AG04449 (cell line): ENCODE measurements around the gene PIGB.
"Not testable (repeated sequence)": the region's sequence is repeated elsewhere in the genome, so short reads cannot be mapped to it uniquely, and the experiment has no call there.

Experiments used
- CTCF ChIA-PET: fragments of 350-600 bp; formaldehyde crosslinking; extraction: SDS; loops from one replicate; lab custom pipeline; 2021; ENCODE audit warnings: antibody characterized with exemption; lab: Yijun Ruan, JAX
- POLR2A ChIA-PET: fragments of 400-600, 350-600 bp; formaldehyde crosslinking; extraction: SDS; loops from one replicate; lab custom pipeline; 2020; ENCODE audit warnings: antibody characterized with exemption, inconsistent platforms; lab: Yijun Ruan, JAX
- DNase-seq: peaks from one replicate; pipeline ENCODE4 v3.0.0-alpha.2; 2010; ENCODE audit warnings: low read depth, low spot score
- H3K4me3 ChIP-seq: 2 replicates; pipeline ENCODE4 v1.5.1; 2011; ENCODE audit warnings: low read depth, mild to moderate bottlenecking, control low read depth, low read length
- TF ChIP-seq, protein P1 (sequence below): IDR thresholded peaks from one replicate; pipeline ENCODE4 v1.5.1; 2011; ENCODE audit warnings: mild to moderate bottlenecking, moderate library complexity, low read length, control low read depth, inconsistent platforms; ENCODE audit not compliant: insufficient read depth; ENCODE audit errors: missing control alignments

The PIGB gene

DNA sequence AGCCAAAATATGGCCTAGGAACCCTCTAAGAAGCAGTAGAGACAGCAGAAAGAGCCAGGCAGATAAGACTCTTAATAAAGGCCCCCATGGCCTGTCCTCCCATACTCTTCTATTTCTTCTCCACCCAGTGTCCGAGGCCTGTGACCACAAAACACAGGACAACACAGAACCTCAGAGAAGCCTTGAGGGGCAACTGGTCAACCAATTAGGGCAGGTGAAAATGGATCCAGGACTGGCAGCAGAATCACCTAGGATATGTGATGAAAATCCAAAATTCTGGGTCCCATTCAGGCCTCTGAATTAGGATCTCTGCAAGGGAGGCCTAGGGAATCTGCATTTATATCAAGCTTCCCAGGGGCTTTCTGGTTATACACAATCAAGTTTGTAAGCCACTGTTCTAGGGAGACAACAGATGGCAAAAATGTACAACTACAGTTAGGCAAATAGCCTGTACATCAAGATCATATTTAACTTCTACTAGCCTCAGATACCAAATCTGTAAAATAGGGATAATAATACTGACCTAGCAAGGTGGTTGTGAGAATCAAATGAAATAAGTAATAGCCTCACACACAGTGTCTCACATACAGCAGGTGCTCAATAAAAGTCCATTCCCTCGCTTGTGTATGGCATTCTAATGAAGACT, 39.8 kb upstream of the PIGB start:
- no peak for DNase-seq

DNA sequence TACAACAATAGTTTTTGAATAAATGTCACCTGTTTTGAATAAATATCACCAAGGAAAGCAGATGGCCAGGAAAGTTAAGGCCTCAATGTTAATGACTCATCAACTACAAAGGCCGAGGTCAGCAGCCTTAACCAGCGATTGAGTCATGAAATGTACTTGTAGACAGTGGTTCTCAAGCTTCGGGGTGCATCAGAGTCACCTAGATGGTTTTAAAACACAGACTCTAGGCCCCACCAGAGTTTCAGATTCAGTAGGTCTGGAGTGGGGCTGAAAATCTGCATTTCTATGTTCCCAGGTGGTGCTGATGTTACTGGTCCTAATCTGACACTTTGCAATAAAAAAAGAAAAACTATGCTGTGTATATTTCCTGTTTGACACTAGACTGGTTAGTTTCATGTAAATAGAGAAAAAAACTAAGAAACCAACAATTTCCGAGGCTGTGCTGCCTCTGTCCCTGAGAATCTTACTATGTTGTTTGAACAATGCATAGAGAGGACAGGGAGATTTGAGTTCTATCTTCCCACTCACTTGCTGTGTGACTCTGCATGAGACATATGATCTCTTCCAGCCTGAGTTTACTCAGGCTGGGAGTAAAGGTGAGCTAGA, 39.2 kb upstream of the PIGB start:
- DNase-seq, result no peak
- ChIA-PET POLR2A (no interaction called here), CTCF (interaction anchor here (0.5 kb wide), 1 partner anchor 10 kb away, joined by 3 read pairs; no protein-coding TSS in a partner anchor)
- no peak overlapping the region for H3K4me3 ChIP-seq
- TF ChIP-seq, protein P1, sequence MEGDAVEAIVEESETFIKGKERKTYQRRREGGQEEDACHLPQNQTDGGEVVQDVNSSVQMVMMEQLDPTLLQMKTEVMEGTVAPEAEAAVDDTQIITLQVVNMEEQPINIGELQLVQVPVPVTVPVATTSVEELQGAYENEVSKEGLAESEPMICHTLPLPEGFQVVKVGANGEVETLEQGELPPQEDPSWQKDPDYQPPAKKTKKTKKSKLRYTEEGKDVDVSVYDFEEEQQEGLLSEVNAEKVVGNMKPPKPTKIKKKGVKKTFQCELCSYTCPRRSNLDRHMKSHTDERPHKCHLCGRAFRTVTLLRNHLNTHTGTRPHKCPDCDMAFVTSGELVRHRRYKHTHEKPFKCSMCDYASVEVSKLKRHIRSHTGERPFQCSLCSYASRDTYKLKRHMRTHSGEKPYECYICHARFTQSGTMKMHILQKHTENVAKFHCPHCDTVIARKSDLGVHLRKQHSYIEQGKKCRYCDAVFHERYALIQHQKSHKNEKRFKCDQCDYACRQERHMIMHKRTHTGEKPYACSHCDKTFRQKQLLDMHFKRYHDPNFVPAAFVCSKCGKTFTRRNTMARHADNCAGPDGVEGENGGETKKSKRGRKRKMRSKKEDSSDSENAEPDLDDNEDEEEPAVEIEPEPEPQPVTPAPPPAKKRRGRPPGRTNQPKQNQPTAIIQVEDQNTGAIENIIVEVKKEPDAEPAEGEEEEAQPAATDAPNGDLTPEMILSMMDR, result no peak

More for the DNA sequence above, 39.8 kb upstream of the PIGB start:
- POLR2A ChIA-PET, result no interaction called here
- TF ChIP-seq, protein P1, result no peak
- no peak overlapping the region for H3K4me3 ChIP-seq
- CTCF ChIA-PET, result interaction anchor here (0.5 kb wide), 1 partner anchor 9 kb away, joined by 3 read pairs; no protein-coding TSS in a partner anchor

DNA sequence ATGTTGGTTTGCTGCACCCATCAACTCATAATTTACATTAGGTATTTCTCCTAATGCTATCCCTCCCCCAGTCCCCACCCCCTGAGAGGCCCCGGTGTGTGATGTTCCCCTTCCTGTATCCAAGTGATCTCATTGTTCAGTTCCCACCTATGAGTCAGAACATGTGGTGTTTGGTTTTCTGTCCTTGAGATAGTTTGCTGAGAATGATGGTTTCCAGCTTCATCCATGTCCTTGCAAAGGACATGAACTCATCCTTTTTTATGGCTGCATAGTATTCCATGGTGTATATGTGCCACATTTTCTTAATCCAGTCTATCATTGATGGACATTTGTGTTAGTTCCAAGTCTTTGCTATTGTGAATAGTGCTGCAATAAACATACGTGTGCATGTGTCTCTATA, 38.4 kb upstream of the PIGB start:
- DNase-seq, POLR2A ChIA-PET, H3K4me3 ChIP-seq: not testable (repeated sequence)
- CTCF ChIA-PET, result interaction anchor here (0.6 to 2.4 kb wide), 3 partner anchors 10 to 84 kb away, joined by 3 to 12 read pairs (median 3); partner anchors contain the start of gene RSL24D1

DNA sequence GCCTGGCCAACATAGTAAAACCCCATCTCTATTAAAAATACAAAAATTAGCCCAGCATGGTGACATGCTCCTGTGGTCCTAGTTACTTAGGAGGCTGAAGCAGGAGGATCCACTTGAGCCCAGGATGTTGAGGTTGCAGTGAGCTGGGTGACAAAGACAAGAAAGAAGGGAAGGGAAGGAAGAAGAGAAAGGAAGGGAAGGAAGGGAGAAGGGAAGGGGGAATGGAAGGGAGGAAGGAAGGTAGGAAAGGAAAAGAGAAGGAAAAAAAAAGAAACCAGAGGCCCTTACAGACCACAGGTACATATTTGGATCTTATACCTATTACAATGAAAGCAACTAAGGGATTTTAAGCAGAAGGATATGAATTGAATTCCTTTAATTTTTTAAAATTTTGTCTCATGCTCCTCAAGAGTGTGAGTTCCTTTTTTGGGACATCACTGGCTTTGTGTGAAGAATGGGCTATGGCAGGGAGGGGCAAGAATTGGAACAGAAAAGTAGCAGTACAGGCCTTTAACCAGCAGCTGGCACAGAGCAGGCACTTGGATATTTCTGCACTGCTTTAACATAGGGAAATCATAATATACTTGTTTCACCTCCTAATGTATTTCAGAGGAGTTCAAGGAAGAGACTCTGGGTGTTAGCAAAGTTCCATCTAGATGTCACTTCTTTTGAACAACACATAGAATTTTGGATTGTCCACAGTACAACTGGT, 37.3 kb upstream of the PIGB start:
- CTCF ChIA-PET, result interaction anchor here (0.9 to 2.4 kb wide), 5 partner anchors 9 to 154 kb away, joined by 3 to 12 read pairs (median 3); no protein-coding TSS in a partner anchor
- DNase-seq, result no peak
- no peak overlapping the region for H3K4me3 ChIP-seq
- TF ChIP-seq, protein P1, result no peak
- POLR2A ChIA-PET, result interaction anchor here (0.7 to 1.1 kb wide), 3 partner anchors 60 to 93 kb away, joined by 3 to 5 read pairs (median 4); partner anchors contain the start of gene RSL24D1

DNA sequence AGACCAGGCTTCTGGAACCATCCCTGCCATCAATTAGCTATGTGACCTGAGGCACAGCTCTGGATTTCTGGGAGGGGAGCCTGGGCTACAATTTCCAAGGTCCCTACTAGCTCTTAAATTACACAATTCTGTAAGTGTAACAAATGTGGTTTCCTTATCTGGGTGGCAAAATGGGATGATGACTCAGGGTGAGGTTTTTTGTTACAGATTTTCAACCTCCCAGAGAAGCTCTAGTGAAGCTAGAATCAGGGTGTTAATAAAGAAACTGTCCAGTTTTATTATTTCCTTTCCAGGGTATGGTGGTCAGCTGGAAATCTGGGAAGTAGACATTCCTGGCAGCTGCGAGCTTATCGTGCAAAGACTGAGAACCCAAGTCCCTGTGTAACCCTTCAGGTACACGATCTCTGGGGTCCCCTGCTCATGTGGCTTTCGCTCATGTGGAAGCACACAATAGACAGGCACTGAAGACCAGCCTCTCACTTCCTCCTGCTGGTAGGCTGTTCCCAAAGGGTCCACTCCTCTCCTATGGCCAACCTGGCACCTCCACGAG, 36.7 kb upstream of the PIGB start:
- TF ChIP-seq, protein P1, result no peak
- H3K4me3 ChIP-seq, result no peak overlapping the region
- DNase-seq, result no peak
- POLR2A ChIA-PET, result interaction anchor here (0.7 to 1.1 kb wide), 3 partner anchors 61 to 93 kb away, joined by 3 to 5 read pairs (median 4); partner anchors contain the start of gene RSL24D1
- CTCF ChIA-PET, result interaction anchor here (0.9 to 2.4 kb wide), 5 partner anchors 9 to 153 kb away, joined by 3 to 12 read pairs (median 3); no protein-coding TSS in a partner anchor

DNA sequence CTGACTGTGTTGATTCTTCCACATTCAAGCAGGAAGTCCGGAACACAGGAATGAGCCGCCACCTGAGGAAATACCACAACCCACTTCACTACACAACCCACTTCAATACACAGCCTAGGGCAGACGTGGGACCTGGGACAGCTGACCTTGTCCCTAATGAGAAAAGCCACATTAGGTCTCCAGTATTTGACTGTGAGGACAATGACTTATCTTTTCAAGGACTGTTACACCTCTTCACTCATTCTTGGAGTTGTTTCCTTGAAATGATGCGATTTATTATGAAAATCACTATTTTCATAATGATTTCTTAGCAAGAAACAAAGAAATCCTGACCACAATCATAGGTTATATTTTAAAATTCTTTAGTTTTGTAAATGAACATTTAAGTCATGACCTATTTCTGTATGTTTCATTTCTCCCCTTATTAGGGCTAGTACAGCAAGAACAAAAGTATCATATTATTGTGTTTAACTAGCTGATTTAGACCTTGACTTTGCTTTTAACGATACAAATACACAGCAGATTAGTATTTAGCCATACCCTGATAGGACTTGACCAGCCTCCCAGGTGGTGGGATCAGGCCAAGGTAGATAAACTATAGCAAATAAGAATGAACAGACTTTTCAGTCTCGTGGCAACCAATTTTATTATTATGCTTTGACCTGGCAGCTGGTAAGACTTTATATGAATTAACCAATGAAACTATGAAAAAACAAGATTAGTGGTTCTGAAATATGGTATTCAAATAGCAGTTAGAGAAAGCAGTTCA, 35.5 kb upstream of the PIGB start:
- DNase-seq, result no peak
- CTCF ChIA-PET, result interaction anchor here (1.2 kb wide), 2 partner anchors 11 to 65 kb away, joined by 3 read pairs; no protein-coding TSS in a partner anchor
- TF ChIP-seq, protein P1, result no peak
- POLR2A ChIA-PET, result no interaction called here
- no peak overlapping the region for H3K4me3 ChIP-seq
